Measurements from ENCODE around the gene COL19A1. TPM values are rescaled to one million over a fixed set of nuclear protein-coding genes. Genes with fewer than 3 reads are reported as not detected.

COL19A1 gene
- polyA plus RNA-seq, 1 donor (not counting 4 experiments of a cell fraction or from before 2014, with no cell fraction given) = not detected

DNA sequence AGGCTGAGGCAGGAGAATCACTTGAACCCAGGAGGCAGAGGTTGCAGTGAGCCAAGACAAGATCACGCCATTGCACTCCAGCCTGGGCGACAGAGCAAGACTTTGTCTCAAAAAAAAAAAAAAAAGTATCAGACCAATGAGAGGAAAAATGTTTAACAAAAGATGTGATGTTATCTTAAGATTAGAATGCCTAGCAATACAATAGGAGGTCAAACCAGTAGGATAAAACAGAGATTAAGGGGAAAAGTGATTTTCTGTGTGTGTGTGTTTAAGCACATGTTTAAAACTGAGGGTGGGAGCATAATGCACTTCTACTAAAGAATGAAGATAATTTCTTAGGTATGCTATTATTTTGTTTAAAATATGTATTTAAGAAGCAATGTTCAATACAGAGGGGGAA is 17.9 kb downstream of the COL19A1 start:
- H3K79me2 ChIP-seq (ENCODE audit: control insufficient read depth, insufficient read depth, low read length) = no peaks in the 10 kb centered on the region
- no peaks in the 10 kb centered on the region for H3K27me3 ChIP-seq (ENCODE audit: control insufficient read depth, extremely low read depth, insufficient read depth, low read length)
- H3K9me1 ChIP-seq (ENCODE audit: control insufficient read depth, extremely low read depth, insufficient read depth, low read length) = no peaks in the 10 kb centered on the region
- H2AFZ ChIP-seq (ENCODE audit: control insufficient read depth, low read length) = no peak overlapping the region
- dilution Hi-C loops (cut with MboI; ENCODE audit: extremely low pct_ligation_motif_present, low sequenced_read_pairs) = no loop called here
- H3K9me3 ChIP-seq (ENCODE audit: control insufficient read depth, low read depth, low read length) = no peaks in the 10 kb centered on the region
- no peaks in the 10 kb centered on the region for H4K20me1 ChIP-seq (ENCODE audit: control insufficient read depth, extremely low read depth, insufficient read depth, low read length)
- DNase-seq (ENCODE audit: low read depth, low spot score) (no peak), FAIRE-seq (no peak)
- H3K27ac ChIP-seq (ENCODE audit: control insufficient read depth, insufficient read depth, low read length) = no peak overlapping the region
- no peaks in the 10 kb centered on the region for H3K36me3 ChIP-seq (ENCODE audit: control insufficient read depth in 2 of 2, extremely low read depth in 1 of 2, insufficient read depth in 2 of 2, low read length in 2 of 2)
- H3K4me3 ChIP-seq (ENCODE audit: control insufficient read depth in 2 of 3, extremely low read depth in 1 of 3, insufficient read depth in 2 of 3, low read depth in 1 of 3, low read length in 3 of 3) = no peak overlapping the region
- H3K4me2 ChIP-seq (ENCODE audit: control insufficient read depth, extremely low read depth, insufficient read depth, low read depth, low read length) = no peak overlapping the region
- TF ChIP-seq EZH2 (IDR thresholded peaks at IDR 0.05; ENCODE audit: low read length) = no peak
- TF ChIP-seq, protein P1, sequence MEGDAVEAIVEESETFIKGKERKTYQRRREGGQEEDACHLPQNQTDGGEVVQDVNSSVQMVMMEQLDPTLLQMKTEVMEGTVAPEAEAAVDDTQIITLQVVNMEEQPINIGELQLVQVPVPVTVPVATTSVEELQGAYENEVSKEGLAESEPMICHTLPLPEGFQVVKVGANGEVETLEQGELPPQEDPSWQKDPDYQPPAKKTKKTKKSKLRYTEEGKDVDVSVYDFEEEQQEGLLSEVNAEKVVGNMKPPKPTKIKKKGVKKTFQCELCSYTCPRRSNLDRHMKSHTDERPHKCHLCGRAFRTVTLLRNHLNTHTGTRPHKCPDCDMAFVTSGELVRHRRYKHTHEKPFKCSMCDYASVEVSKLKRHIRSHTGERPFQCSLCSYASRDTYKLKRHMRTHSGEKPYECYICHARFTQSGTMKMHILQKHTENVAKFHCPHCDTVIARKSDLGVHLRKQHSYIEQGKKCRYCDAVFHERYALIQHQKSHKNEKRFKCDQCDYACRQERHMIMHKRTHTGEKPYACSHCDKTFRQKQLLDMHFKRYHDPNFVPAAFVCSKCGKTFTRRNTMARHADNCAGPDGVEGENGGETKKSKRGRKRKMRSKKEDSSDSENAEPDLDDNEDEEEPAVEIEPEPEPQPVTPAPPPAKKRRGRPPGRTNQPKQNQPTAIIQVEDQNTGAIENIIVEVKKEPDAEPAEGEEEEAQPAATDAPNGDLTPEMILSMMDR (optimal IDR thresholded peaks at IDR 0.05 in 1 of 3, IDR thresholded peaks at IDR 0.05 in 1 of 3, conservative IDR thresholded peaks at IDR 0.05 in 1 of 3; ENCODE audit: extremely low read depth in 1 of 3, insufficient read depth in 2 of 3, low read length in 3 of 3) = no peak
- no peaks in the 10 kb centered on the region for H3K4me1 ChIP-seq (ENCODE audit: control insufficient read depth, extremely low read depth, insufficient read depth, low read length)
- no peak overlapping the region for H3K9ac ChIP-seq (ENCODE audit: control insufficient read depth, extremely low read depth, insufficient read depth, low read length)

DNA sequence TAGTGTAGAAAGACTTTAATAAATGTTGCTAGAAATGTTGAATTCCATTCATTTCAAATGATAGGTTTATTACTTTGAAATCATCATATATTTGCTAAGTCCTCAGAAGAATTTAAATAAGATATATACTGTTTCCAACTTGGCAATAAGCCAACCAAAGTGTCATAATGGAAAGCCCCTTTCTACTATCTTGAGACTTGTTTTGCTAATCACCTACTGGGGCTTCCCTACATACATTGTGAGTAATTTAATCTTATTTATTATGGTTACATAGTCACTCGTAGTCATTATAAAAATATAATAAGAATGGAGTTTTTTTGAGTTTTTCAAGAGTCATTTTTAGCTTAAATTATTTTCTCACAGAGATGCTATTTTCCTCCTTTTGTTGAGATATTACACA is 20.7 kb downstream of the COL19A1 start:
- H3K4me3 ChIP-seq (ENCODE audit: control insufficient read depth in 2 of 3, extremely low read depth in 1 of 3, insufficient read depth in 2 of 3, low read depth in 1 of 3, low read length in 3 of 3) = no peak overlapping the region
- dilution Hi-C loops (cut with MboI; ENCODE audit: extremely low pct_ligation_motif_present, low sequenced_read_pairs) = no loop called here
- FAIRE-seq (no peak), DNase-seq (ENCODE audit: low read depth, low spot score) (no peak)
- H3K9me3 ChIP-seq (ENCODE audit: control insufficient read depth, low read depth, low read length) = no peaks in the 10 kb centered on the region
- H3K79me2 ChIP-seq (ENCODE audit: control insufficient read depth, insufficient read depth, low read length) = no peaks in the 10 kb centered on the region
- H4K20me1 ChIP-seq (ENCODE audit: control insufficient read depth, extremely low read depth, insufficient read depth, low read length) = no peaks in the 10 kb centered on the region
- TF ChIP-seq, protein P1 (optimal IDR thresholded peaks at IDR 0.05 in 1 of 3, IDR thresholded peaks at IDR 0.05 in 1 of 3, conservative IDR thresholded peaks at IDR 0.05 in 1 of 3; ENCODE audit: extremely low read depth in 1 of 3, insufficient read depth in 2 of 3, low read length in 3 of 3) = no peak
- TF ChIP-seq EZH2 (IDR thresholded peaks at IDR 0.05; ENCODE audit: low read length) = no peak
- no peaks in the 10 kb centered on the region for H3K9me1 ChIP-seq (ENCODE audit: control insufficient read depth, extremely low read depth, insufficient read depth, low read length)
- no peak overlapping the region for H3K9ac ChIP-seq (ENCODE audit: control insufficient read depth, extremely low read depth, insufficient read depth, low read length)
- H3K27me3 ChIP-seq (ENCODE audit: control insufficient read depth, extremely low read depth, insufficient read depth, low read length) = no peaks in the 10 kb centered on the region
- H2AFZ ChIP-seq (ENCODE audit: control insufficient read depth, low read length) = no peak overlapping the region
- H3K4me2 ChIP-seq (ENCODE audit: control insufficient read depth, extremely low read depth, insufficient read depth, low read depth, low read length) = no peak overlapping the region
- H3K36me3 ChIP-seq (ENCODE audit: control insufficient read depth in 2 of 2, extremely low read depth in 1 of 2, insufficient read depth in 2 of 2, low read length in 2 of 2) = no peaks in the 10 kb centered on the region
- H3K4me1 ChIP-seq (ENCODE audit: control insufficient read depth, extremely low read depth, insufficient read depth, low read length) = no peaks in the 10 kb centered on the region
- no peak overlapping the region for H3K27ac ChIP-seq (ENCODE audit: control insufficient read depth, insufficient read depth, low read length)

All from keratinocyte (primary cell).